Testis (tissue), 3 donors: Measurements from ENCODE around the gene CORT. TPM values are rescaled to one million over a fixed set of nuclear protein-coding genes. Genes with fewer than 3 reads are reported as not detected.

ENCODE experiments used
- DNase-seq: peaks from one replicate; pipeline ENCODE4 v3.0.0-alpha.2; 2019
- H3K27ac ChIP-seq, 2 donors: fragments of 200-600 bp; sonication (generic); one replicate each; pipeline ENCODE4 v1.5.1; 2019
- H3K27me3 ChIP-seq: fragments of 200-600 bp; sonication (generic); one replicate; pipeline ENCODE4 v1.5.1; 2019
- H3K36me3 ChIP-seq: fragments of 200-600 bp; sonication (generic); one replicate; pipeline ENCODE4 v1.5.1; 2017; ENCODE audit warnings: low read depth; ENCODE audit errors: missing control alignments
- H3K4me1 ChIP-seq: fragments of 200-600 bp; sonication (generic); one replicate; pipeline ENCODE4 v1.5.1; 2019
- H3K4me3 ChIP-seq, 2 donors: fragments of 200-600 bp; sonication (generic); one replicate each; pipeline ENCODE4 v1.5.1; 2017 to 2019
- H3K9me3 ChIP-seq: fragments of 200-600 bp; sonication (generic); one replicate; pipeline ENCODE4 v1.5.1; 2017
- CTCF ChIP-seq, 3 experiments: fragments of 450-650 bp in 2 of 3; fragments of 200-600 bp in 1 of 3; sonication (generic) in 1 of 3; IDR thresholded peaks; one replicate each; pipeline ENCODE4 v1.5.1; 2016 to 2019; ENCODE audit warnings: antibody characterized with exemption in 3 of 3, mild to moderate bottlenecking in 2 of 3, moderate library complexity in 1 of 3
- POLR2A ChIP-seq: fragments of 450-650 bp; IDR thresholded peaks from one replicate; pipeline ENCODE4 v1.6.1; 2017; ENCODE audit warnings: antibody characterized with exemption, mild to moderate bottlenecking, moderate library complexity
- WGBS, 2 donors: methylation state at CpG; one replicate each; pipeline ENCODE4 v1.1.5; 2018; 5-methylcytosine and 5-hydroxymethylcytosine counted together
- intact Hi-C: fragments of 100-400 bp; cut with DNase I; formaldehyde crosslinking; loops from one replicate; pipeline ENCODE4 v1.15.1; 2023; ENCODE audit warnings: low total_unique reads
- polyA plus RNA-seq: library from polyadenylated mRNA; stranded (reverse); fragments of 350-450 nt; fragmentation: Illumina TruSeq; extraction: RNeasy Lipid Tissue Mini Kit (QIAGEN cat#74804); gene quantifications from one replicate; pipeline ENCODE4 v1.2.3, GENCODE V29; 2014; ENCODE audit warnings: low read depth, low replicate concordance; ENCODE audit not compliant: insufficient read depth
- total RNA-seq, 2 donors: library from RNA; depleted of rRNA; stranded (reverse); fragments of >200 nt; gene quantifications; one replicate each; pipeline ENCODE4 v1.2.3, GENCODE V29; 2016

Gene CORT
- total and polyA plus RNA-seq, 3 donors from 2014 or later = 0.62 to 1.4 (median 0.98) TPM

GRCh38 chr1:10459184-10459583, 9.4 kb downstream of the CORT start:
- H3K36me3 ChIP-seq = no peaks in the 10 kb centered on the region
- no peaks in the 10 kb centered on the region for H3K27me3 ChIP-seq
- intact Hi-C loops = no loop called here
- no peak overlapping the region for H3K4me3 ChIP-seq
- peaks cover 3% of the 10 kb centered on the region for H3K4me1 ChIP-seq
- no peak overlapping the region for H3K27ac ChIP-seq
- no peak for TF ChIP-seq CTCF (IDR thresholded peaks at IDR 0.05)
- no peak for TF ChIP-seq POLR2A
- H3K9me3 ChIP-seq = no peaks in the 10 kb centered on the region
- no peak for DNase-seq
- 58 to 67% methylated on average over 3 of the region's 3 CpGs for WGBS, 2 donors

DNA sequence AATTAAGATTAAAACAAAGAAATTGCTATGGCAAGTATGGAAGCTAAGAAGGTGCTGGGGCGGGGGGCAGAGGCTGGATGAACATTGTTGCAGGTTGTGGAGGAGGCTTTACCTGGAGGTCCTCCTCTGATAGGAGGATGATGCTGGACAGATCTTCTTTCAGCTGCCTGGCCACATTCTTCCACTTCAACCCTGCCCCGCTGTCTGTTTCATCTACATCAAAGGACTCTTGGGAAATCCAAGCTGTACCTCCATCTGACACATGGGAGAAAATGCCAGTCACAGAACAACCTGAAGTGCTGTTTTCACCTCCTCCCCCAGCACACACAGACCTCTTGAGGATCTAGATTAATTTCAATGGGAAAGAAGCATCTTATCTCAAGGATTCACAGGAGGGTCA, 17.2 kb downstream of the CORT start:
- WGBS, 2 donors = 95 to 98% methylated on average over 2 of the region's 2 CpGs
- H3K36me3 ChIP-seq = no peaks in the 10 kb centered on the region

DNA sequence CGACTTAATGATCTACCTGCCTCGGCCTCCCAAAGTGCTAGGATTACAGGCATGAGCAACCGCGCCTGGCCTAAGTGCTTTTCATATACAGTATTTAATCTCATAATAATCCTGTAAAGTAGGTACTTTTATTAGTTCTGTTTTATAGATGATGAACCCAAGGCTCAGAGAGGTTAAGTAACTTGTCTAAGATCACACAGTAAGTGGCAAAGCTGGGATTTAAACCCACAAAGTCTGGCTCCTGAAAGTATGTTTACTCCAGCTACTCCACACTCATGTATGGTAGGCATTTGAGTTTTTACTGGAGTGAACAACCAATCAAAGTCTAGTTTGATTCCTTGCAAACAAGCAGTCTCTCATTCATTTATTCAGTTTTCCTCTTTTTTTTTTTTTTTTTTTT, 20.2 kb downstream of the CORT start:
- no peaks in the 10 kb centered on the region for H3K9me3 ChIP-seq
- WGBS, 2 donors = 92 to 96% methylated on average over 4 of the region's 4 CpGs
- TF ChIP-seq POLR2A = no peak
- TF ChIP-seq CTCF (IDR thresholded peaks at IDR 0.05) = no peak
- intact Hi-C loops = no loop called here
- DNase-seq = no peak
- no peaks in the 10 kb centered on the region for H3K36me3 ChIP-seq
- no peaks in the 10 kb centered on the region for H3K27me3 ChIP-seq
- H3K4me3 ChIP-seq = no peak overlapping the region
- peaks cover 10% of the 10 kb centered on the region for H3K4me1 ChIP-seq
- H3K27ac ChIP-seq = no peak overlapping the region

More for the DNA sequence above, 17.2 kb downstream of the CORT start:
- H3K4me1 ChIP-seq = peaks cover 5% of the 10 kb centered on the region
- H3K4me3 ChIP-seq = no peak overlapping the region
- TF ChIP-seq POLR2A = no peak
- TF ChIP-seq CTCF (IDR thresholded peaks at IDR 0.05) = no peak
- no peak for DNase-seq
- no peak overlapping the region for H3K27ac ChIP-seq
- H3K9me3 ChIP-seq = no peaks in the 10 kb centered on the region
- H3K27me3 ChIP-seq = no peaks in the 10 kb centered on the region
- intact Hi-C loops = no loop called here

- TF ChIP-seq CTCF (IDR thresholded peaks at IDR 0.05) (no peak), POLR2A (no peak)
- intact Hi-C loops = no loop called here
- Histone ChIP-seq H3K4me3 (peak overlapping the region; percentile 68 to 72), H3K27ac (peak overlapping the region; percentile 62 to 65), H3K36me3 (no peaks in the 10 kb centered on the region), H3K9me3 (no peaks in the 10 kb centered on the region), H3K27me3 (no peaks in the 10 kb centered on the region), H3K4me1 (peaks cover 21% of the 10 kb centered on the region)
- no peak for DNase-seq
- WGBS, 2 donors = 6% methylated on average over 21 to 23 of the region's 23 CpGs
Observed at GRCh38 chr1:10471411-10472219, 21.8 kb downstream of the CORT start.
